Activated naive CD4-positive, alpha-beta T cell treated with anti-CD3 and anti-CD28 coated beads, Interleukin-2, amount 50 U/mL, for 16 hours (primary cell): ENCODE results near the gene KMT2A.

Experiments
- DNase-seq: peaks from one replicate; pipeline ENCODE4 v3.0.0-alpha.2; 2020

KMT2A gene

GRCh38 chr11:118488480-118489109, 52.3 kb downstream of the KMT2A start:
- peak; percentile 78 for DNase-seq

GRCh38 chr11:118491041-118491440, 54.7 kb downstream of the KMT2A start:
- no peak for DNase-seq

GRCh38 chr11:118497831-118498230, 61.5 kb downstream of the KMT2A start:
- DNase-seq = no peak

GRCh38 chr11:118503216-118503615, 66.9 kb downstream of the KMT2A start:
- no peak for DNase-seq

GRCh38 chr11:118511601-118512000, 75.3 kb downstream of the KMT2A start:
- DNase-seq = no peak

- DNase-seq = no peak
Measured at GRCh38 chr11:118514103-118514502, 77.8 kb downstream of the KMT2A start.

GRCh38 chr11:118519549-118519948, 83.3 kb downstream of the KMT2A start:
- DNase-seq = no peak

- DNase-seq = no peak
Measured at GRCh38 chr11:118521892-118522311, 85.6 kb downstream of the KMT2A start.

- no peak for DNase-seq
Measured at GRCh38 chr11:118522571-118523072, 86.3 kb downstream of the KMT2A start.

- DNase-seq = no peak
Measured at GRCh38 chr11:118524356-118524755, 88.1 kb downstream of the KMT2A start.

- DNase-seq = no peak
Measured at GRCh38 chr11:118524757-118525470, 88.6 kb downstream of the KMT2A start.

GRCh38 chr11:118526688-118527087, 90.4 kb downstream of the KMT2A start:
- DNase-seq = no peak

- DNase-seq = no peak
Measured at GRCh38 chr11:118527109-118527508, 90.8 kb downstream of the KMT2A start, which contains the start of gene TTC36. TSS of gene TTC36 (plus strand) at chr11:118527474. CDS start at chr11:118527495, 21 bp downstream.

- no peak for DNase-seq
Measured at GRCh38 chr11:118528511-118528910, 92.2 kb downstream of the KMT2A start.

GRCh38 chr11:118529584-118530175, 93.4 kb downstream of the KMT2A start:
- DNase-seq = no peak

GRCh38 chr11:118530180-118530682, 93.9 kb downstream of the KMT2A start:
- no peak for DNase-seq

- peak; percentile 86 for DNase-seq
Measured at GRCh38 chr11:118530683-118531596, 94.6 kb downstream of the KMT2A start, which contains the start of gene TMEM25. TSS of gene TMEM25 (plus strand) at chr11:118531192. CDS start at chr11:118531802, 610 bp downstream.

GRCh38 chr11:118531597-118532084, 95.3 kb downstream of the KMT2A start:
- no peak for DNase-seq

- DNase-seq = no peak
Measured at GRCh38 chr11:118532091-118532490, 95.8 kb downstream of the KMT2A start.

GRCh38 chr11:118532852-118533768, 96.8 kb downstream of the KMT2A start:
- no peak for DNase-seq
